8988T (cell line): ENCODE measurements around the gene PIP4K2C.
"Not testable (repeated sequence)": the region's sequence is repeated elsewhere in the genome, so short reads cannot be mapped to it uniquely, and the experiment has no call there.

ENCODE experiments used
- DNase-seq: peaks from one replicate; pipeline ENCODE4 v3.0.0; 2011

The PIP4K2C gene

DNA sequence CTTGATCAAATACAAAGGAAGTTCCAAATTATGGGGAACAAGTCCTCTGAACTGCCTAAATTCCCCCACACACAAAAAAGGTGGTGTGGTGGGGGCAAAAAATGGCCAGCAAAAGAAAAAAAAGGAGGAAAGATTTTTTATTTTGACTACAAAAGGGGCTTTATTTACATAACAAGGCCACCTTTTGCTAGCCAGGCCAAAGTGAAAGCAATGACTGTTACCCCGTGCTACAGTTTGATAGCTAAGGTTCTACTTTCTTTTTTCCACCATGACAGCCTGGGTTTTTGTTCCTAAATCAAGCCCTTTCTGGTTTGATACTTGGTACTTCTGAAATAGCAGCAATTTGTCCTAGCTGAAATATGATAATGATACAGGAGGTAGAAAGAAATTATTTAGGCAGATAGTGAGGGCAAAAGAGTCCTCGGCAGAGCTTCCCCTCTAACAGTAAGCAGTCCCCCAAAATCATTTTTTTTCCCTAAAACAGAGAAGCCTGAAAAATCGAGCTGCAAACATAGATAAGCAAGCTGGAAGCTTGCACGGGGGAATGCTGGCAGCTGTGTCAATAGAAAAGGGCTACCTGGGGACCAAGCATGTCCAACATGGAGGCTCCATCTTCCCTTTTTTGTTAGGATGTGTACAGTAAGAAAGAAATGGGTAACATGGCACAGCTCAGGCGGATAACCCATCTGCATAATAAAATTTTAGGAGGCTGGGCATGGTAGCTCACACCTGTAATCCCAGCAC is 50.9 kb downstream of the PIP4K2C start:
- DNase-seq = no peak

DNA sequence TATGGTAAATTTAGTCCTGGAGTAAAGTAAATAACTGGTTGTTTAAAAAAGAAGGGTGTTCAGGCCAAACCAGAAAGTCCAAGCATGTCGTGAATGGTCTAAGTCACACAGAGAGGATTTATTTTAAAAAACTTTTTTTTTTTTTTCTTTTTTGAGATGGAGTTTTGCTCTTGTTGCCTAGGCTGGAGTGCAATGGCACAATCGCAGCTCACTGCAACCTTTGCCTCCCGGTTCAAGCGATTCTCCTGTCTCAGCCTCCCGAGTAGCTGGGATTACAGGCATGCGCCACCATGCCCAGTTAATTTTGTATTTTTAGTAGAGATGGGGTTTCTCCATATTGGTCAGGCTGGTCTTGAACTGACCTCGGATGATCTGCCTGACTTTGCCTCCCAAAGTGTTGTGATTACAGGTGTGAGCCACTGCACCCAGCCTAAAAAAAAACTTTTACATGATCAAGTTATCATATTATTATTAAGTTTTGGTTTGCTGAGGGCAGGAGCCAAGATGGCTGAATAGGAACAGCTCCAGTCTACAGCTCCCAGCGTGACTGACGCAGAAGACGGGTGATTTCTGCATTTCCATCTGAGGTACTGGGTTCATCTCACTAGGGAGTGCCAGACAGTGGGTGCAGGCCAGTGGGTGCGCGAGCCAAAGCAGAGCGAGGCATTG is 55.1 kb downstream of the PIP4K2C start:
- not testable (repeated sequence) for DNase-seq

DNA sequence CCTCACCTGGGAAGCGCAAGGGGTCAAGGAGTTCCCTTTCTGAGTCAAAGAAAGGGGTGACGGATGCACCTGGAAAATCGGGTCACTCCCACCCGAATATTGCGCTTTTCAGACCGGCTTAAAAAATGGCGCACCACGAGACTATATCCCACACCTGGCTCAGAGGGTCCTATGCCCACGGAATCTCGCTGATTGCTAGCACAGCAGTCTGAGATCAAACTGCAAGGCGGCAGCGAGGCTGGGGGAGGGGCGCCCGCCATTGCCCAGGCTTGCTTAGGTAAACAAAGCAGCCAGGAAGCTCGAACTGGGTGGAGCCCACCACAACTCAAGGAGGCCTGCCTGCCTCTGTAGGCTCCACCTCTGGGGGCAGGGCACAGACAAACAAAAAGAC is 55.7 kb downstream of the PIP4K2C start:
- DNase-seq = not testable (repeated sequence)
